NCI-H748 treated with DMSO at 0.1 percent for 48 hours (cell line): ENCODE measurements around the gene NFILZ.
"Not testable (repeated sequence)": the region's sequence is repeated elsewhere in the genome, so short reads cannot be mapped to it uniquely, and the experiment has no call there.

Source experiments
- DNase-seq: peaks from one replicate; lab custom pipeline; 2025; lab: John Stamatoyannopoulos, UW

NFILZ gene

GRCh38 chr19:8611391-8611876 lies 19.0 kb upstream of the NFILZ start:
- no peak for DNase-seq

GRCh38 chr19:8611877-8612806 lies 18.3 kb upstream of the NFILZ start:
- no peak for DNase-seq

GRCh38 chr19:8612807-8613171 lies 17.6 kb upstream of the NFILZ start:
- no peak for DNase-seq

- no peak for DNase-seq
These were observed 16.0 kb upstream of the NFILZ start for GRCh38 chr19:8614455-8614854.

- DNase-seq: no peak
These were observed 15.4 kb upstream of the NFILZ start for GRCh38 chr19:8615024-8615423.

- no peak for DNase-seq
These were observed 14.4 kb upstream of the NFILZ start for GRCh38 chr19:8615813-8616596.

- no peak for DNase-seq
These were observed 13.6 kb upstream of the NFILZ start for GRCh38 chr19:8616861-8617260.

- not testable (repeated sequence) for DNase-seq
These were observed 13.1 kb upstream of the NFILZ start for GRCh38 chr19:8617325-8617724.

GRCh38 chr19:8617984-8618383 lies 12.4 kb upstream of the NFILZ start:
- DNase-seq: no peak

GRCh38 chr19:8618751-8619150 lies 11.7 kb upstream of the NFILZ start:
- DNase-seq: no peak

GRCh38 chr19:8622886-8623285 lies 7.5 kb upstream of the NFILZ start:
- DNase-seq: not testable (repeated sequence)

GRCh38 chr19:8626842-8627241 lies 3.6 kb upstream of the NFILZ start:
- DNase-seq: no peak

GRCh38 chr19:8629184-8629583 lies 1.2 kb upstream of the NFILZ start:
- no peak for DNase-seq

GRCh38 chr19:8630796-8631424 lies 477 bp downstream of the NFILZ start:
- no peak for DNase-seq

- DNase-seq: no peak
These were observed 989 bp downstream of the NFILZ start for GRCh38 chr19:8631425-8631819.

GRCh38 chr19:8635422-8635821 lies 5.0 kb downstream of the NFILZ start:
- no peak for DNase-seq

GRCh38 chr19:8637070-8637469 lies 6.6 kb downstream of the NFILZ start:
- not testable (repeated sequence) for DNase-seq

GRCh38 chr19:8638078-8638619 lies 7.7 kb downstream of the NFILZ start:
- no peak for DNase-seq

- DNase-seq: no peak
These were observed 9.5 kb downstream of the NFILZ start for GRCh38 chr19:8639821-8640401.

- DNase-seq: no peak
These were observed 10.1 kb downstream of the NFILZ start for GRCh38 chr19:8640402-8641004.

- no peak for DNase-seq
These were observed 10.9 kb downstream of the NFILZ start for GRCh38 chr19:8641221-8641907.
